ENCODE results near the gene EFCAB11.

DNA sequence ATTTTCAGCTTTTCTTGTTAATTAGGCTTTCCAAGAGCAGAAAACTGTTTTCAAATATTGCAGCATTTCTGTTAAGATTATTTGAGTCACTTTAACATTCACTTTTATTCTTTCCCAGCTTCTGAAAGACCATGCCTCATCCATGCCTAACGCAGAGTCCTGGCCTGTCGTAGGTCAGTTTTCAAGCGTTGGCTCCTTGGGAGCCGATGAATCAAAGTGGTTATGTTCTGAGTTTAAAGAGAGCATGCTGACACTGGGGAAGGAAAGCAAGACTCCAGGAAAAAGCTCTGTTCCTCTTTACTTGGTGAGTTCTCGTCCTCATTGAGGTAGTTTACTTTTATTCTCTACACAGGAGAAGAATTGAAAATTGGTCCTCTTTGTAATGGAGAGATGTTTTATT lies 34.3 kb upstream of the EFCAB11 start:
- TF ChIP-seq POLR2A (IDR thresholded peaks at IDR 0.05; ENCODE audit: extremely low read depth, insufficient read length) (no peak), MYC (IDR thresholded peaks at IDR 0.05; ENCODE audit: low read depth, low read length) (no peak), MAX (IDR thresholded peaks at IDR 0.05; ENCODE audit: low read depth, low read length) (no peak)
- TF ChIP-seq, protein P1, sequence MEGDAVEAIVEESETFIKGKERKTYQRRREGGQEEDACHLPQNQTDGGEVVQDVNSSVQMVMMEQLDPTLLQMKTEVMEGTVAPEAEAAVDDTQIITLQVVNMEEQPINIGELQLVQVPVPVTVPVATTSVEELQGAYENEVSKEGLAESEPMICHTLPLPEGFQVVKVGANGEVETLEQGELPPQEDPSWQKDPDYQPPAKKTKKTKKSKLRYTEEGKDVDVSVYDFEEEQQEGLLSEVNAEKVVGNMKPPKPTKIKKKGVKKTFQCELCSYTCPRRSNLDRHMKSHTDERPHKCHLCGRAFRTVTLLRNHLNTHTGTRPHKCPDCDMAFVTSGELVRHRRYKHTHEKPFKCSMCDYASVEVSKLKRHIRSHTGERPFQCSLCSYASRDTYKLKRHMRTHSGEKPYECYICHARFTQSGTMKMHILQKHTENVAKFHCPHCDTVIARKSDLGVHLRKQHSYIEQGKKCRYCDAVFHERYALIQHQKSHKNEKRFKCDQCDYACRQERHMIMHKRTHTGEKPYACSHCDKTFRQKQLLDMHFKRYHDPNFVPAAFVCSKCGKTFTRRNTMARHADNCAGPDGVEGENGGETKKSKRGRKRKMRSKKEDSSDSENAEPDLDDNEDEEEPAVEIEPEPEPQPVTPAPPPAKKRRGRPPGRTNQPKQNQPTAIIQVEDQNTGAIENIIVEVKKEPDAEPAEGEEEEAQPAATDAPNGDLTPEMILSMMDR (IDR thresholded peaks at IDR 0.05; ENCODE audit: low read depth, low read length), result no peak
